ENCODE results near the gene PRSS57. TPM values are rescaled to one million over a fixed set of nuclear protein-coding genes. Genes with fewer than 3 reads are reported as not detected.

PRSS57 gene
- total RNA-seq, 1 experiment from 2014 or later: not detected

DNA sequence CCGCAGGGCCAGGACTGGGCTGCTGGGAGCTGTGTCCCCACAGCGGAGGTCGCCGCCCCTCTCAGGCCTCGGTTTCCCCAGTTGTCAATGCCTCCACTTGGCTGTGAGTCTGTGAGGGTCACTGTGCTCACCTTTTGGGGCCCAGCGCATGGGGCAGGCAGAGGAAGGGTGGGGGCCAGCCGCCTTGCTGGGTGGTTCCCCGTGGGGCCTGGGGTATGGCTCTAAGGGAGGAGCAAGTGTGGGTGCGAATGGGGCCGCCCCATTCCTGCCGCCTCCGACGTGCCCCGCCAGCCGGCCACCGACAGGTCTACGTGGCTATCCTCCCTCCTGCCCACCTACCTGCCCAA lies 56.4 kb downstream of the PRSS57 start:
- DNase-seq (ENCODE audit: low spot score): no peak

Other genes with a start within 250 kb of the PRSS57 start
- 1.4 and 2.0 TPM in 2 replicates for gene SHC2, start 234.4 kb downstream of the PRSS57 start, total RNA-seq (2014; rRNA removed; shearing (Covaris generic))
- not detected in 2 replicates for gene MADCAM1, start 199.0 kb downstream of the PRSS57 start, total RNA-seq (2014; rRNA removed; shearing (Covaris generic))
- gene TPGS1, start 188.0 kb downstream of the PRSS57 start, total RNA-seq (2014; rRNA removed; shearing (Covaris generic)): 28.3 and 45.8 TPM in 2 replicates
- 33.2 and 35.7 TPM in 2 replicates for gene CDC34, start 163.7 kb downstream of the PRSS57 start, total RNA-seq (2014; rRNA removed; shearing (Covaris generic))
- gene GZMM, start 151.4 kb downstream of the PRSS57 start, total RNA-seq (2014; rRNA removed; shearing (Covaris generic)): not detected in 2 replicates
- 587 and 617 TPM in 2 replicates for gene BSG, start 122.9 kb downstream of the PRSS57 start, total RNA-seq (2014; rRNA removed; shearing (Covaris generic))
- 4.5 and 4.6 TPM in 2 replicates for gene HCN2, start 105.6 kb downstream of the PRSS57 start, total RNA-seq (2014; rRNA removed; shearing (Covaris generic))
- 19.9 and 21.5 TPM in 2 replicates for gene POLRMT, start 61.9 kb downstream of the PRSS57 start, total RNA-seq (2014; rRNA removed; shearing (Covaris generic))
- not detected in 2 replicates for gene FGF22, start 55.6 kb downstream of the PRSS57 start, total RNA-seq (2014; rRNA removed; shearing (Covaris generic))
- 23.8 and 27.4 TPM in 2 replicates for gene RNF126, start 32.2 kb downstream of the PRSS57 start, total RNA-seq (2014; rRNA removed; shearing (Covaris generic))
- gene FSTL3, start 19.1 kb downstream of the PRSS57 start, total RNA-seq (2014; rRNA removed; shearing (Covaris generic)): 35.6 and 45.6 TPM in 2 replicates
- gene PALM, start 13.5 kb upstream of the PRSS57 start, total RNA-seq (2014; rRNA removed; shearing (Covaris generic)): 3.7 and 5.8 TPM in 2 replicates
- not detected in 2 replicates for gene MISP, start 55.7 kb upstream of the PRSS57 start, total RNA-seq (2014; rRNA removed; shearing (Covaris generic))
- 131 and 138 TPM in 2 replicates for gene PTBP1, start 102.0 kb upstream of the PRSS57 start, total RNA-seq (2014; rRNA removed; shearing (Covaris generic))
- gene PLPPR3, start 126.5 kb upstream of the PRSS57 start, total RNA-seq (2014; rRNA removed; shearing (Covaris generic)): 0.14 TPM in 1 of 2 replicates, not detected in the other
- not detected in 2 replicates for gene AZU1, start 132.4 kb upstream of the PRSS57 start, total RNA-seq (2014; rRNA removed; shearing (Covaris generic))
- 0.72 TPM in 1 of 2 replicates, not detected in the other for gene PRTN3, start 145.5 kb upstream of the PRSS57 start, total RNA-seq (2014; rRNA removed; shearing (Covaris generic))
- gene ELANE, start 156.9 kb upstream of the PRSS57 start, total RNA-seq (2014; rRNA removed; shearing (Covaris generic)): not detected in 2 replicates
- 2.3 and 3.5 TPM in 2 replicates for gene CFD, start 164.2 kb upstream of the PRSS57 start, total RNA-seq (2014; rRNA removed; shearing (Covaris generic))
- gene MED16, start 197.7 kb upstream of the PRSS57 start, total RNA-seq (2014; rRNA removed; shearing (Covaris generic)): 16.6 and 27.4 TPM in 2 replicates
- not detected in 2 replicates for gene RNU6-9, start 198.0 kb upstream of the PRSS57 start, total RNA-seq (2014; rRNA removed; shearing (Covaris generic))
- 20.3 and 26.8 TPM in 2 replicates for gene R3HDM4, start 217.8 kb upstream of the PRSS57 start, total RNA-seq (2014; rRNA removed; shearing (Covaris generic))
- gene KISS1R, start 221.9 kb upstream of the PRSS57 start, total RNA-seq (2014; rRNA removed; shearing (Covaris generic)): not detected in 2 replicates
- 2.3 and 9.0 TPM in 2 replicates for gene ARID3A, start 230.6 kb upstream of the PRSS57 start, total RNA-seq (2014; rRNA removed; shearing (Covaris generic))

All from H4 (cell line).